Mucosa of descending colon (tissue), 3 donors: ENCODE results near the gene DOK6. TPM values are rescaled to one million over a fixed set of nuclear protein-coding genes. Genes with fewer than 3 reads are reported as not detected.

ENCODE experiments used
- ATAC-seq: fragments of 200-7000 bp; cut with Tn5 transposase; one replicate; pipeline ENCODE4 v1.9.1; 2020; ENCODE audit warnings: mild to moderate bottlenecking, moderate library complexity
- DNase-seq, 3 donors: peaks; one replicate each; pipeline ENCODE4 v3.0.0-alpha.2; 2020
- H3K36me3 ChIP-seq: fragments of 200-600 bp; one replicate; pipeline ENCODE4 v1.8.0; 2021; ENCODE audit warnings: low read depth, mild to moderate bottlenecking
- H3K4me1 ChIP-seq: fragments of 200-600 bp; one replicate; pipeline ENCODE4 v1.8.0; 2021; ENCODE audit warnings: low read depth, mild to moderate bottlenecking
- H3K4me3 ChIP-seq: fragments of 200-600 bp; one replicate; pipeline ENCODE4 v1.8.0; 2021; ENCODE audit warnings: mild to moderate bottlenecking
- H3K9me3 ChIP-seq: fragments of 200-600 bp; one replicate; pipeline ENCODE4 v1.8.0; 2021; ENCODE audit warnings: mild to moderate bottlenecking
- intact Hi-C, 2 donors: fragments of 100-400 bp; cut with DNase I in 1 of 2; cut with micrococcal nuclease in 1 of 2; formaldehyde crosslinking; loops; one replicate each; pipeline versions ENCODE4 v1.11.0 to v1.11.1; 2022; cut with DNase I, micrococcal nuclease
- total RNA-seq, 3 donors: library from RNA; stranded (reverse); fragmentation: NEBNext Ultra II Directional in 2 of 3; extraction: Animal tissue kit (Norgen Biotek cat#: 25700) in 2 of 3; gene quantifications; one replicate each; pipeline versions ENCODE4 v1.2.1 to v1.2.4, GENCODE V29; 2021 to 2023
- TF ChIP-seq, protein P1 (sequence below): fragments of 200-600 bp; IDR thresholded peaks from one replicate; pipeline ENCODE4 v1.8.0; 2022; ENCODE audit warnings: antibody characterized with exemption, mild to moderate bottlenecking
- donor health status: DM: no; HTN: no; CAD: no; lungs with moderate emphysema.
- donor health status: DM: no; HTN: no; CAD: no.
- donor health status: DM: no; HTN: yes; CAD: no.

DOK6 gene
- total RNA-seq, 3 donors from 2014 or later: 0.12 to 2.2 (median 0.72) TPM

DNA sequence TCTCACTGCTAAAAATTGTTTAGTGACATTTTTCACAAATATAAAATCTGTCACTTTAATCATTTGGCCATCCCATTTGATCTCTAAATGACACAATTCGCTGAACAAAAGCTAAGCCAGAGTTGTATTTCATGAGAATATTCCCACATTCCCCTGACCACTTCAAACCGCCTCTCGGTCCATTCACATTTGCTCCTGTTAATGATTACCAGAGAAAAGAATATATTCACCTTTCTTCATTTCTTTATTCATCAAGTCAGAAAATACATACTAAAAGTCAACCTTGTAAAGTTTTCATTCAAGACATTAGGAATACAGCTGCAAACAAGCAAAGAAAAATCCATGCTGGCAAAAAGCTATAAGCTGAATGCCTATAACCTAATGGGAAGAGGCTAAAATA lies 225.5 kb downstream of the DOK6 start:
- ATAC-seq (no peak), DNase-seq (no peak)
- TF ChIP-seq, protein P1, sequence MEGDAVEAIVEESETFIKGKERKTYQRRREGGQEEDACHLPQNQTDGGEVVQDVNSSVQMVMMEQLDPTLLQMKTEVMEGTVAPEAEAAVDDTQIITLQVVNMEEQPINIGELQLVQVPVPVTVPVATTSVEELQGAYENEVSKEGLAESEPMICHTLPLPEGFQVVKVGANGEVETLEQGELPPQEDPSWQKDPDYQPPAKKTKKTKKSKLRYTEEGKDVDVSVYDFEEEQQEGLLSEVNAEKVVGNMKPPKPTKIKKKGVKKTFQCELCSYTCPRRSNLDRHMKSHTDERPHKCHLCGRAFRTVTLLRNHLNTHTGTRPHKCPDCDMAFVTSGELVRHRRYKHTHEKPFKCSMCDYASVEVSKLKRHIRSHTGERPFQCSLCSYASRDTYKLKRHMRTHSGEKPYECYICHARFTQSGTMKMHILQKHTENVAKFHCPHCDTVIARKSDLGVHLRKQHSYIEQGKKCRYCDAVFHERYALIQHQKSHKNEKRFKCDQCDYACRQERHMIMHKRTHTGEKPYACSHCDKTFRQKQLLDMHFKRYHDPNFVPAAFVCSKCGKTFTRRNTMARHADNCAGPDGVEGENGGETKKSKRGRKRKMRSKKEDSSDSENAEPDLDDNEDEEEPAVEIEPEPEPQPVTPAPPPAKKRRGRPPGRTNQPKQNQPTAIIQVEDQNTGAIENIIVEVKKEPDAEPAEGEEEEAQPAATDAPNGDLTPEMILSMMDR: no peak
- no peaks in the 10 kb centered on the region for H3K4me1 ChIP-seq
- H3K9me3 ChIP-seq: no peaks in the 10 kb centered on the region
- no peak overlapping the region for H3K4me3 ChIP-seq
- intact Hi-C loops: no loop called here
- no peaks in the 10 kb centered on the region for H3K36me3 ChIP-seq

DNA sequence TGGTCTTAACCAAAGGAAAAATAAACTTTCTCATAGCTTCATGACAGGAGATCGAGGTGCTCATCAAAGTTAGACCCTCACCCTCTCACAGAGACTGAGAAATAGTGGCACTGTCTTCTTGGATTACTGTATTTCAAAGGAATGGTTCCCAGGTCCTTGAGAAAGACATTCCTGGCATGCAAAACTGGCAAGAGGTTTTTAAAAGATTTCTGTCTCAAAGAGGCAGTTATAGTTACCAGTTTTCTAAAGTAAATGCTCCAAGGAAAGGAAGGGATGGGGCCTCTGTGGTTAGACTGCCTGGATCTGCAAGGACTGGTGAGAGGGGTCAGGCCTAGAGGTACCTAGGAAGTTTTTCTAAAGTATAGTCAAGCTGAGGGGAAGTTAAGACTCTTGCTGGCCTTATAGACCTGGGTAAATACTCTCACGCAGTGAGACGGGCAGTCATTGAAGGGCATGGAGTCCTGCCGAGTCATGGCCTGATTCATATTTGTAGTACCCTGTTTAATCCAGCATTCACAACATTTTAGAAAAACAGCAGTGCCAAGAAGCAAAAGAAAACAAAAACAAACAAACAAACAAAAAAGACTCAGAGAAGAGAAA lies 226.1 kb downstream of the DOK6 start:
- no peak overlapping the region for H3K4me3 ChIP-seq
- H3K9me3 ChIP-seq: no peaks in the 10 kb centered on the region
- ATAC-seq: no peak
- intact Hi-C loops: no loop called here
- no peaks in the 10 kb centered on the region for H3K4me1 ChIP-seq
- no peak for DNase-seq
- H3K36me3 ChIP-seq: no peaks in the 10 kb centered on the region
- TF ChIP-seq, protein P1: no peak

DNA sequence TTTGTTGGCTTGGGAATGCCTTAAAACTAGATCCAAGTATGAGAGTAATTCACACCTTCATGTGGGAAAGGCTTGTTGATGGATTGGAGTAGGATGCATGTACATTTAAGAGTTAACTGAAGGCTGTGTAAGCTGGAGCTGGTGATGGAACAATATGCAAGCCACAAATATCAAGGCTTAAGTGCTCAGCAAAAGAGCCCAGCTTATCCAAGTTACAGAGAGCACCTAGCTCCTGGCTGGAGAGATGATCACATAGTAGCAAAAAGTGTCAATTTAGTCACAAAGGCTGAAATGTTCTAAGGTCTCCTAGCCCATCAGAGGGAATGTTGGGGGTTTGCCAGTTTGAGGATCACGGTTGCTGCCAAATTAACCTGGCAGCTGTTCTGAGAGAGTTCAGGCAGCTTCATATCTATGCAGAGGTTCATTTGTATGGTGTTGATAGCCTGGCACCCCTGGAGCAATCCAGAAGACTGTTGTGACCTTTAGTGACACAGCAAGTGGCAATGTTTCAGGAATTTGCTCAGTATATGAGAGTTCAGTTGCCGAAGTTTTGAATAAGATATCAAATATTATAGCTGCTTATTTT lies 228.2 kb downstream of the DOK6 start:
- intact Hi-C loops: no loop called here
- Histone ChIP-seq H3K9me3 (no peaks in the 10 kb centered on the region), H3K36me3 (no peaks in the 10 kb centered on the region), H3K4me1 (no peaks in the 10 kb centered on the region), H3K4me3 (no peak overlapping the region)
- ATAC-seq (no peak), DNase-seq (no peak)
- TF ChIP-seq, protein P1: no peak

DNA sequence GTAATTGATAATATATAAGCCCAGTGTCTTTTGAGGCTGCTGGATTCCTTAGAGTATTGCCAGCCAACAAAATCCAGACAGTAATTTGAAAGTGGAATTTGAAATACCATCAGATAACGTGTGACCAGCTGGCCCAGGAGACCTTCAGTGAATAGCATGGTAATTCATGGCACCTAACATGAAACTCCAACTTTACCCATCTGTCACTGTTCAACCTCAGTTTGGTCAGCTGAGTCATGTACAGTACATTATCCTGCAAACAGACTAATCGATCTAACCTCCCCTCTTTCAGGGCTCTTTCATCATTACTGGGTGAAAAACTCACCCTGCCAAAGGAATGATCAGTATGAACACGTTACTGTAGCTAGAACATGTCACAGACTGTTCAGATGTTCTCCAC lies 230.6 kb downstream of the DOK6 start:
- DNase-seq (no peak), ATAC-seq (no peak)
- TF ChIP-seq, protein P1: no peak
- intact Hi-C loops: no loop called here
- H3K9me3 ChIP-seq: no peaks in the 10 kb centered on the region
- H3K36me3 ChIP-seq: no peaks in the 10 kb centered on the region
- H3K4me1 ChIP-seq: no peaks in the 10 kb centered on the region
- H3K4me3 ChIP-seq: no peak overlapping the region

DNA sequence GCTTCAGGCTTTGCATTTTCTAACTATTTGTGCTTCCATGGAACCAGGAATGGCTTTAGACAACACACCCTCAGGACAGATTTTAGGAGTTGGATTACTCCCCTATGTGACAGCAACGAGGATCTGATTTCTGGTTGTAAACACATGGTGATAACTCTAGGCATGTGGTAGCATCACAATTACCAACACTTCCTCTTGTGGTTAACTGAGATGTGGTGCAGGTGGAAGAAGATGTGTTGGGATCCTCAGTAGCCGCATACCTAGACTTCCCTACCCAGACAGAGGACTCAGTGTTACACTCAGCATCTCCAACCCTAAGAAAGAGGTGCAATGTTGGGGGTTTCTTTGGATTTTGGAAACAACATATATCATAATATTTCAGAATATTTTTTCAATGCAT lies 234.8 kb downstream of the DOK6 start:
- Histone ChIP-seq H3K4me1 (no peaks in the 10 kb centered on the region), H3K36me3 (no peaks in the 10 kb centered on the region), H3K4me3 (no peak overlapping the region), H3K9me3 (no peaks in the 10 kb centered on the region)
- no peak for DNase-seq
- TF ChIP-seq, protein P1: no peak
- ATAC-seq: no peak
- intact Hi-C loops: no loop called here
